Hematopoietic multipotent progenitor cell (in vitro differentiated cells): ENCODE data around the gene NCK2. TPM values are rescaled to one million over a fixed set of nuclear protein-coding genes. Genes with fewer than 3 reads are reported as not detected.

Source experiments
- DNase-seq, 3 donors: peaks; one replicate each; pipeline ENCODE4 v3.0.0-alpha.2; 2011 to 2015; ENCODE audit warnings: low read depth in 2 of 3, low spot score in 2 of 3
- total RNA-seq: library from RNA; depleted of rRNA; stranded (reverse); fragments of >200 nt; gene quantifications from one replicate; pipeline ENCODE4 v1.2.3, GENCODE V29; 2012

The NCK2 gene
- total RNA-seq, 1 donor: 43.4 TPM

GRCh38 chr2:105788670-105789290, 44.1 kb downstream of the NCK2 start:
- DNase-seq: no peak

GRCh38 chr2:105789745-105790460, 45.2 kb downstream of the NCK2 start:
- peak in 2 of 3 donors; percentile 81 to 93 for DNase-seq

GRCh38 chr2:105790461-105791149, 45.9 kb downstream of the NCK2 start:
- DNase-seq: no peak

- DNase-seq: no peak
Measured at GRCh38 chr2:105791229-105791628, 46.5 kb downstream of the NCK2 start.

GRCh38 chr2:105792561-105792960, 47.8 kb downstream of the NCK2 start:
- no peak for DNase-seq

- DNase-seq: no peak
Measured at GRCh38 chr2:105793196-105793975, 48.7 kb downstream of the NCK2 start.

GRCh38 chr2:105794926-105795574, 50.3 kb downstream of the NCK2 start:
- no peak for DNase-seq

- no peak for DNase-seq
Measured at GRCh38 chr2:105795575-105795934, 50.8 kb downstream of the NCK2 start.

- no peak for DNase-seq
Measured at GRCh38 chr2:105796131-105796638, 51.5 kb downstream of the NCK2 start.

- DNase-seq: no peak
Measured at GRCh38 chr2:105796791-105797190, 52.1 kb downstream of the NCK2 start.

GRCh38 chr2:105797298-105797819, 52.6 kb downstream of the NCK2 start:
- peak in 1 of 3 donors; percentile 62 for DNase-seq

- DNase-seq: peak in 1 of 3 donors; percentile 68
Measured at GRCh38 chr2:105798595-105798994, 53.9 kb downstream of the NCK2 start.

GRCh38 chr2:105800036-105800713, 55.5 kb downstream of the NCK2 start:
- DNase-seq: peak in 2 of 3 donors; percentile 62 to 79

- DNase-seq: peak in 1 of 3 donors; percentile 32
Measured at GRCh38 chr2:105800953-105801635, 56.4 kb downstream of the NCK2 start.

- DNase-seq: no peak
Measured at GRCh38 chr2:105801961-105802360, 57.2 kb downstream of the NCK2 start.

- peak; percentile 43 to 54 (median 46) for DNase-seq
Measured at GRCh38 chr2:105802587-105802986, 57.9 kb downstream of the NCK2 start.

GRCh38 chr2:105803337-105803736, 58.6 kb downstream of the NCK2 start:
- DNase-seq: no peak

- DNase-seq: no peak
Measured at GRCh38 chr2:105803773-105804172, 59.1 kb downstream of the NCK2 start.

GRCh38 chr2:105804266-105804665, 59.6 kb downstream of the NCK2 start:
- no peak for DNase-seq
